HEK293T (cell line): ENCODE measurements around the gene SH3BP2.

Experiments
- CTCF ChIA-PET: fragments of 350-600 bp; formaldehyde crosslinking; extraction: SDS; loops from one replicate; lab custom pipeline; 2021; ENCODE audit warnings: antibody characterized with exemption, inconsistent platforms; lab: Yijun Ruan, JAX
- POLR2A ChIA-PET: fragments of 350-600 bp; formaldehyde crosslinking; extraction: SDS; loops from one replicate; lab custom pipeline; 2020; ENCODE audit warnings: antibody characterized with exemption, inconsistent platforms; lab: Yijun Ruan, JAX
- DNase-seq: peaks from one replicate; pipeline ENCODE4 v3.0.0; 2012; ENCODE audit warnings: mixed read lengths; ENCODE audit errors: extremely low spot score
- ARNT ChIP-seq: fragments of 450-650 bp; IDR thresholded peaks from 2 replicates; pipeline ENCODE4 v1.6.1; 2017; ENCODE audit warnings: mild to moderate bottlenecking
- BHLHE40 ChIP-seq: fragments of 450-650 bp; IDR thresholded peaks from 2 replicates; pipeline ENCODE4 v1.6.1; 2016; ENCODE audit warnings: mild to moderate bottlenecking, moderate library complexity, borderline replicate concordance
- CTBP1 ChIP-seq: fragments of 450-650 bp; IDR thresholded peaks from 2 replicates; pipeline ENCODE4 v1.6.1; 2016; ENCODE audit warnings: borderline replicate concordance
- ELF4 ChIP-seq: fragments of 450-650 bp; IDR thresholded peaks from 2 replicates; pipeline ENCODE4 v1.6.1; 2017; ENCODE audit warnings: antibody characterized with exemption
- FOXA1 ChIP-seq: fragments of 450-650 bp; IDR thresholded peaks from 2 replicates; pipeline ENCODE4 v1.6.1; 2016; ENCODE audit warnings: mild to moderate bottlenecking
- FOXK2 ChIP-seq: fragments of 450-650 bp; IDR thresholded peaks from 2 replicates; pipeline ENCODE4 v1.6.1; 2016; ENCODE audit warnings: mild to moderate bottlenecking
- FOXM1 ChIP-seq: fragments of 450-650 bp; IDR thresholded peaks from 2 replicates; pipeline ENCODE4 v1.6.1; 2017; ENCODE audit warnings: mild to moderate bottlenecking, borderline replicate concordance
- HDGF ChIP-seq: fragments of 450-650 bp; IDR thresholded peaks from 2 replicates; pipeline ENCODE4 v1.6.1; 2017; ENCODE audit warnings: antibody characterized with exemption, borderline replicate concordance
- L3MBTL2 ChIP-seq: fragments of 450-650 bp; conservative IDR thresholded peaks from 2 replicates; pipeline ENCODE4 v1.6.1; 2016; ENCODE audit warnings: mild to moderate bottlenecking
- LEF1 ChIP-seq: fragments of 450-650 bp; IDR thresholded peaks from 2 replicates; pipeline ENCODE4 v1.6.1; 2017; ENCODE audit warnings: mild to moderate bottlenecking, borderline replicate concordance
- NFRKB ChIP-seq: fragments of 450-650 bp; IDR thresholded peaks from 2 replicates; pipeline ENCODE4 v1.6.1; 2016; ENCODE audit warnings: mild to moderate bottlenecking, moderate library complexity
- SP1 ChIP-seq: fragments of 450-650 bp; IDR thresholded peaks from 2 replicates; pipeline ENCODE4 v1.6.1; 2017
- SUZ12 ChIP-seq: fragments of 450-650 bp; IDR thresholded peaks from 2 replicates; pipeline ENCODE4 v1.6.1; 2016; ENCODE audit warnings: mild to moderate bottlenecking
- TARDBP ChIP-seq: fragments of 450-650 bp; IDR thresholded peaks from 2 replicates; pipeline ENCODE4 v1.6.1; 2016
- ZNF384 ChIP-seq: fragments of 450-650 bp; IDR thresholded peaks from 2 replicates; pipeline ENCODE4 v1.6.1; 2016
- TF ChIP-seq, protein P1 (sequence below): fragments of 450-650 bp; IDR thresholded peaks from 2 replicates; pipeline ENCODE4 v1.6.1; 2016

Gene SH3BP2

DNA sequence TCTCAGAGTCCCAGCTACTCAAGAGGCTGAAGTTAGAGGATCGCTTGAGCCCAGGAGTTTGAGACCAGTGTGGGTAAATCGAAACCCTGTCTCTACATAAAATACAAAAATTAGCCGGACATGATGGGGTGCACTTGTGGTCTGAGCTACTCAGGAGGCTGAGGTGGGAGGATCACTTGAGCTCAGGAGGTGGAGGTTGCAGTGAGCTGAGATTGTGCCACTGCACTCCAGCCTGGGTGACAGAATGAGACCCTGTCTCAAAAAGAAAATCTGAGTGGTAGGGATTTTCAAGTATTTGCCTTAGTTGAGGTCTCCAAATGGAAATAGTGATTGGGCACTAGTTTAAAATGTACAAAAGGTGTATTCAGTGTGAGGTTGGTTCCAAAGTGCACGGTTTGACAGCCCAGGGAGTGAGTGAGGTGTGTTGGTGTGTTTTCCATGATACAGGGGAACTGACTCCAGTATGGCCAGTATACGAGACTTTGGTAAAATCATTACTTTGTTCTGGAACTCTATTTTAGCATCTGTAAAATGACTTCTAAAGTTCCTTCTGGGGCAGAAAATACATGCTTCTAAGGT lies 64.6 kb downstream of the SH3BP2 start:
- ChIA-PET POLR2A (interaction anchor here (1.0 kb wide), 1 partner anchor 9 kb away, joined by 4 read pairs; no protein-coding TSS in a partner anchor), CTCF (no interaction called here)
- TF ChIP-seq HDGF (no peak), LEF1 (no peak), SUZ12 (no peak), BHLHE40 (no peak), ZNF384 (no peak), NFRKB (no peak), ARNT (no peak), FOXA1 (no peak)
- TF ChIP-seq, protein P1, sequence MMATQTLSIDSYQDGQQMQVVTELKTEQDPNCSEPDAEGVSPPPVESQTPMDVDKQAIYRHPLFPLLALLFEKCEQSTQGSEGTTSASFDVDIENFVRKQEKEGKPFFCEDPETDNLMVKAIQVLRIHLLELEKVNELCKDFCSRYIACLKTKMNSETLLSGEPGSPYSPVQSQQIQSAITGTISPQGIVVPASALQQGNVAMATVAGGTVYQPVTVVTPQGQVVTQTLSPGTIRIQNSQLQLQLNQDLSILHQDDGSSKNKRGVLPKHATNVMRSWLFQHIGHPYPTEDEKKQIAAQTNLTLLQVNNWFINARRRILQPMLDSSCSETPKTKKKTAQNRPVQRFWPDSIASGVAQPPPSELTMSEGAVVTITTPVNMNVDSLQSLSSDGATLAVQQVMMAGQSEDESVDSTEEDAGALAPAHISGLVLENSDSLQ = no peak
- no peak for DNase-seq

DNA sequence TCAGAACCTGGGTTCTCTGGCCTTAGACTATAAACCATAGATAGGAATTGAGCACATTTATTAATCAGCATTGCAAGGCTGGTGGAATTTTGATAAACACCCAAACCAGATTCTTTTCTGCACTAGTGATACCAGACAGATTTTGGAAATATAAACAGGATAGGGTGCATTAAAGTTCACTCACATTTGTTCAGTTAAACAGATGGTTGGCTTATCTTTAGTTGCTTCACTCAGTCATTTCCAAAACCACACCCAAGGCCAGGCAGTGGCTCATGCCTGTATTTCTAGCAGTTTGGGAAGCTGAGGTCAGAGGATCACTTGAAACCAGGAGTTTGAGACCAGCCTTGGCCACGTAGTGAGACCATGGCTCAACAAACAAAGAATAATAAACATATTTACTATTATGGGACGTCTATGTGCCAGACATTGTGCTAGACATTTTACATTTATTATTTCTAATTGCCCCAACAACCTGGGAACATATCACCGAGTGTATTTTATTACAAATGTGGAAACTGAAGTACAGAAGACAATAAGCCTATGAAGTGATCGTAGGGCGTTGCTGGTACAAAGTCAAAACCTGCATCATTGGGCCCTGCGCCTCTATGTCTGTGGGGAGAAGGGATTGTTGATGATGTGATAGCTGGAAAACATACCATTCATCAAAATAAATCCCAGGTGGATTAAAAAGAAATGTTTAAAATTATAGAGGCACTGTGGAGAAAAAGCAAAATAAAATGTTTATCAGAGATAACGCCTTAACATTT lies 65.7 kb downstream of the SH3BP2 start:
- CTCF ChIA-PET = no interaction called here
- no peak for DNase-seq
- POLR2A ChIA-PET = no interaction called here
- TF ChIP-seq FOXK2 = no peak
- no peak for TF ChIP-seq BHLHE40
- TF ChIP-seq ELF4 = no peak
- TF ChIP-seq, protein P1 = no peak
- TF ChIP-seq FOXA1 = no peak
- no peak for TF ChIP-seq L3MBTL2
- no peak for TF ChIP-seq ZNF384
- no peak for TF ChIP-seq HDGF
- TF ChIP-seq CTBP1 = no peak
- no peak for TF ChIP-seq SP1

DNA sequence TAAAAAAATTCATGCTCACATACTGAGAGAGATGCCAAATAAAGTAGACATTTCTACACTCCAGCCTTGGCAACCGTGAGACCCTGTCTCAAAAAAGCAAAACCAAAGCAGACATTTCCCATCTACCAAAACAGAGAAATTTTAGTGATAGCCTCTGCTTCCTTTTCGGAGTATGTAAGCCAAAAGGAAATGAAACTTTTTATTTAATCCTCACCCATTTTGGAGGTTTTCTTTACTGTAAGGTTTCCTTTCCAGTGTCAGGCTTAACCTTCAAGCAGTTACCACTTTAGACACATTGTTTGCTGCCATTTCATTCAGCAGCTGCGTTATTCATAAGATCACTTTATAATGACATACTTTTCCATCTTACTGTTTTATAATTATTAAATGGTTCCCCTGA lies 66.6 kb downstream of the SH3BP2 start:
- no peak for DNase-seq
- CTCF ChIA-PET = no interaction called here
- POLR2A ChIA-PET = no interaction called here
- no peak for TF ChIP-seq FOXK2
- TF ChIP-seq SUZ12 = no peak
- TF ChIP-seq, protein P1 = no peak
- TF ChIP-seq ARNT = no peak
- TF ChIP-seq FOXA1 = no peak
- no peak for TF ChIP-seq BHLHE40
- TF ChIP-seq TARDBP = no peak
- TF ChIP-seq FOXM1 = no peak
- TF ChIP-seq ELF4 = no peak
- no peak for TF ChIP-seq SP1
- TF ChIP-seq CTBP1 = no peak
- TF ChIP-seq HDGF = no peak
- no peak for TF ChIP-seq ZNF384

DNA sequence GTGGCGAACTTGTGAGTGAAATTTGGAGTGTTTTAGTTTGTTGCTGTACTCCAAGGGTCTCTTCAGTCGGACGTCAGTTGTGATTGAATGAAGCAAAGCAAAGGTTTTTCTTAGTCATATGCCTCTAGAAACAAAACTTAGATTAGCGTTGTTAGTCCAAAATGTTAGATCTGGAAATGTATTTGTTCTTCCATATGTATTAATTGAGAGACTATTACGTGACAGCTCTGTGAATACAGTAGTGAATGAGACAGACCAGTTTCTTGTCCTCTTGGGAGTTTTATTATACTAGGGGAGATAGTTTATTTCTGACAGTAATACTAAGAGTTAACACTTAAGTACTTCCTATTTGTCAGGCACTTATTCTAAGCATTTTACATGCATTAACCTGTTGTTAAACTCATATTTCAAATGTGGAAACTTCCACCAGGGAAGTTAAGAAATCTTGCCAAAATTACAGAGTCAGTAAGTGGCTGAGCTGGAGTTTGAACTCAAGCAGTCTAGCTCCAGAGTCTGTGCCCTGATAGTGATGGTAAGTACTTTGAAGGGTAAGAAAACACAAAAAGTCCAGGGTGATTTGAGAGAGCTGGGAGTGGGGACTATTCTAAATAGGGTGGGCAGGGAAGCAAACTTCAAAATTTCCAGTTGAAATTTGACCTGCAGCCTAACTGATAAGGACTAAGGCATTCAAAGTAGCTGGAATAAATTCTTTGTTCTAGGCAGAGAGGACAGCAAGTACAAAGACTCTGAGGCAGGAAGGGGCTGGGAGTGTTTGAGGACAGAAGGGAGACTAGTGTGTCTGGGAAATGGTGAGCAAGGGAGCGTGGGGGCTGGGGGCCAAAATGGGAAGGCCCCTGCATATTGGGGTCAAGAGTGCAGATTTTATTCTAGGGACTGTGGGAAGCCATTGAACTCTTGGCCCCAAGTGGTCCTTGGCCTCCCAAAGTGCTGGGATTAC lies 67.8 kb downstream of the SH3BP2 start:
- no peak for DNase-seq
- ChIA-PET CTCF (interaction anchor here (1.4 kb wide), 1 partner anchor 9 kb away, joined by 7 read pairs; no protein-coding TSS in a partner anchor), POLR2A (interaction anchor here (1.3 to 1.7 kb wide), 3 partner anchors 10 to 393 kb away, joined by 3 to 6 read pairs (median 3); no protein-coding TSS in a partner anchor)

More for the DNA sequence above, 67.8 kb downstream of the SH3BP2 start:
- TF ChIP-seq, protein P1 = peak; percentile 72
- no peak for TF ChIP-seq CTBP1
